Right lobe of liver (tissue), 6 donors: ENCODE results near the gene TTC39A. TPM values are rescaled to one million over a fixed set of nuclear protein-coding genes. Genes with fewer than 3 reads are reported as not detected.

ENCODE experiments used
- ATAC-seq, 4 donors: fragments of 200-7000 bp; cut with Tn5 transposase; one replicate each; pipeline ENCODE4 v1.9.1; 2020; ENCODE audit warnings: mild to moderate bottlenecking in 4 of 4, moderate library complexity in 4 of 4
- DNase-seq, 3 donors: peaks; one replicate each; pipeline ENCODE4 v3.0.0-alpha.2; 2020
- H3K27ac ChIP-seq, 3 donors: fragments of 200-600 bp; one replicate each; pipeline ENCODE4 v1.8.0; 2022
- H3K27me3 ChIP-seq, 2 donors: fragments of 200-600 bp; one replicate each; pipeline ENCODE4 v1.8.0; 2022
- H3K36me3 ChIP-seq, 4 donors: fragments of 200-600 bp; sonication (generic) in 1 of 4; one replicate each; pipeline versions ENCODE4 v1.5.1 to v1.8.0; 2017 to 2022; ENCODE audit warnings: control low read depth in 1 of 4
- H3K4me1 ChIP-seq, 4 donors: fragments of 200-600 bp; sonication (generic) in 1 of 4; one replicate each; pipeline versions ENCODE4 v1.5.1 to v1.8.0; 2017 to 2022; ENCODE audit warnings: control low read depth in 1 of 4
- H3K4me3 ChIP-seq, 3 donors: fragments of 200-600 bp; one replicate each; pipeline ENCODE4 v1.8.0; 2022
- H3K9me3 ChIP-seq, 4 donors: fragments of 200-600 bp; sonication (generic) in 1 of 4; one replicate each; pipeline versions ENCODE4 v1.5.1 to v1.8.0; 2017 to 2022; ENCODE audit warnings: control low read depth in 1 of 4
- CTCF ChIP-seq, 4 donors: fragments of 200-600 bp in 3 of 4; fragments of 450-650 bp in 1 of 4; IDR thresholded peaks; one replicate each; pipeline versions ENCODE4 v1.5.1 to v1.8.0; 2016 to 2022; ENCODE audit warnings: antibody characterized with exemption in 4 of 4, mild to moderate bottlenecking in 2 of 4
- POLR2A ChIP-seq: fragments of 450-650 bp; IDR thresholded peaks from one replicate; pipeline ENCODE4 v1.6.1; 2017; ENCODE audit warnings: antibody characterized with exemption, mild to moderate bottlenecking
- WGBS: methylation state at CpG from one replicate; pipeline ENCODE4 v1.1.6; 2018; ENCODE audit warnings: low coverage, low lambda C conversion rate; ENCODE audit not compliant: insufficient coverage; ENCODE audit errors: missing lambda C conversion rate; 5-methylcytosine and 5-hydroxymethylcytosine counted together
- intact Hi-C, 2 donors: fragments of 100-400 bp; cut with DNase I; formaldehyde crosslinking; loops; one replicate each; pipeline versions ENCODE4 v1.11.2 to v1.14.1; 2022
- total RNA-seq, 6 experiments: library from RNA; depleted of rRNA in 2 of 6; stranded (reverse); fragments of >200 nt in 2 of 6; fragmentation: NEBNext Ultra II Directional in 3 of 6; extraction: Animal tissue kit (Norgen Biotek cat#: 25700) in 3 of 6; gene quantifications; one replicate each; pipeline versions ENCODE4 v1.1.0 to v1.2.4, GENCODE V29; 2016 to 2023
- donor health status: DM: no; HTN: yes; CAD: no.
- donor health status: DM: no; HTN: no; CAD: no.
- donor health status: DM: no; HTN: no; CAD: no.
- donor health status: DM: no; HTN: yes; CAD: no.
- donor health status: DM: no; HTN: yes; CAD: no.

Gene TTC39A
- total RNA-seq, 6 experiments from 2014 or later = 0.34 to 8.5 (median 3.4) TPM

GRCh38 chr1:51328926-51329325 is 1.4 kb downstream of the TTC39A start:
- Histone ChIP-seq H3K27ac (no peak overlapping the region), H3K36me3 (no peaks in the 10 kb centered on the region), H3K4me3 (no peak overlapping the region), H3K4me1 (peaks cover 0 to 13% (median 3%) of the 10 kb centered on the region in 4 donors), H3K27me3 (no peaks in the 10 kb centered on the region), H3K9me3 (no peaks in the 10 kb centered on the region)
- TF ChIP-seq CTCF (IDR thresholded peaks at IDR 0.05) (no peak), POLR2A (no peak)
- intact Hi-C loops = no loop called here
- DNase-seq (no peak), ATAC-seq (peak in 2 of 4 donors; percentile 1)
- WGBS = 100% methylated on average over 2 of the region's 4 CpGs

DNA sequence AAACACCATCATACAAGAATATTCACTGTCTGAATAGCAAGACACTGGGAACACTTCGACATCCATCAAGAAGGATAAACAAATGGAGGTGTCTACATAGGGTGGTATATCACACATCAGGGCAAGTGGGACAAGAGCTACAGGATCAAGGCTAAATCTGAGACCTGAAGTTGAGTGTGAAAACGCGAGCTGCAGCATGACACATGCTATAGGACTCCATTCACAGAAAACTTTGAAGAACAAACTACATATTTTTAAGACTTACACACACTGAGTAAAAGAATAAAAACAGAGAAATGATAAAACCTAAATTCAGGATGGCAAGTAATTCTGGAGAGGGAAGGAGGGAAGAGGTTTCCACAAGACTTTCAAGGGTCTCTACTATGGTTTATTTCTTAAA is 2.1 kb downstream of the TTC39A start:
- Histone ChIP-seq H3K27me3 (no peaks in the 10 kb centered on the region), H3K27ac (no peak overlapping the region), H3K4me1 (peaks cover 0 to 13% (median 3%) of the 10 kb centered on the region in 4 donors), H3K9me3 (no peaks in the 10 kb centered on the region), H3K36me3 (no peaks in the 10 kb centered on the region), H3K4me3 (no peak overlapping the region)
- TF ChIP-seq CTCF (IDR thresholded peaks at IDR 0.05) = no peak
- no peak for TF ChIP-seq POLR2A
- ATAC-seq (no peak), DNase-seq (no peak)
- intact Hi-C loops = no loop called here
- WGBS = 84% methylated on average over 3 of the region's 3 CpGs

DNA sequence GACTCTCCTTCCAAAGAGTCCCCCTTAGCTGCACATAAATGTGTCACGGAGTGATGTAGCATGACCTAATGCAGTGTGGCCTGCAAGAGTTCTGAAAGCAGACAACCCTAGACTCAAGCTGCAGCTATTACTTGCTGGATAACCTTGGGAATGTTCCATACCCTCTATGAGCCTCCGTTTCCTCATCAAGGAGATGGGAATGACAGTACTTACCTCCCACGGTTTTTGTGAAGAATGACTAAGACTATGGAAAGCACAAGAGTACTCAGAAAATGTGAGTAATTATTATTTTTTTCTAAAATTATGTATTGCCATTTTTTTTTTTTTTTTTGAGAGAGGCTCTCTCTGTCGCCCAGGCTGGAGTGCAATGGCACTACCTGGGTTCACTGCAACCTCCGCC is 3.0 kb downstream of the TTC39A start:
- no peak for TF ChIP-seq CTCF (IDR thresholded peaks at IDR 0.05)
- TF ChIP-seq POLR2A = no peak
- intact Hi-C loops = no loop called here

DNA sequence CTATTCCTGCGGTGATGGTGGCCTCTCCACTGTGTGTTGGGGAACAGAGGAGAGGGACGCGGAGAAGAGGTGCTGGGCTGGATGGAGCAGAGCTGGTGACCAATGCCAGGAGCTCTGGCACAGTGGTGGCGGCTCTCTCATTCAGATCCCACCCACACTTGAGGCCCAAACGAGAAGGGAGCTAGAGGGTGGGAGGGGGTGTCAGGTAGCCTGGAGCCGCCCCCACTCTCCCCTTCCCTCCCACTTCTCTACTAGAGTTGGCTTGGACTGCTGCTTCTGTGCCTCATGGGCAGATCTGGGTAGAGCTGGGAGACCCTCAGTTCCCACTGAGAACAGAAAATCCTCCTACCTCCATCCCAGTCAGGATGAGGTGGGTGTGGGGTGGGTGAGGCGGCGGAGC is 3.5 kb downstream of the TTC39A start:
- Histone ChIP-seq H3K27me3 (no peaks in the 10 kb centered on the region), H3K4me3 (no peak overlapping the region), H3K36me3 (no peaks in the 10 kb centered on the region), H3K27ac (no peak overlapping the region), H3K9me3 (no peaks in the 10 kb centered on the region), H3K4me1 (peaks cover 0 to 13% (median 3%) of the 10 kb centered on the region in 4 donors)
- no peak for TF ChIP-seq POLR2A
- no peak for TF ChIP-seq CTCF (IDR thresholded peaks at IDR 0.05)
- ATAC-seq (no peak), DNase-seq (no peak)
- 96% methylated on average over 4 of the region's 8 CpGs for WGBS
- intact Hi-C loops = no loop called here

More for the DNA sequence above, 3.0 kb downstream of the TTC39A start:
- WGBS = 65% methylated on average over 2 of the region's 5 CpGs
- H3K9me3 ChIP-seq = no peaks in the 10 kb centered on the region
- H3K27me3 ChIP-seq = no peaks in the 10 kb centered on the region
- ATAC-seq (no peak), DNase-seq (no peak)
- H3K4me3 ChIP-seq = no peak overlapping the region
- no peak overlapping the region for H3K27ac ChIP-seq
- H3K36me3 ChIP-seq = no peaks in the 10 kb centered on the region
- peaks cover 0 to 13% (median 3%) of the 10 kb centered on the region in 4 donors for H3K4me1 ChIP-seq
